Measurements from ENCODE around the gene ZMYM3.
A peak's percentile ranks its signal among the peaks of the same experiment; 100 is the strongest.

Gene ZMYM3

GRCh38 chrX:71228063-71228642, 25.8 kb downstream of the ZMYM3 start:
- H3K79me1 ChIP-seq (ENCODE audit: low read length), result no peaks in the 10 kb centered on the region
- no peak overlapping the region for H3K9ac ChIP-seq (ENCODE audit: low read length)
- H3K4me2 ChIP-seq (ENCODE audit: low read length), result no peak overlapping the region
- no peaks in the 10 kb centered on the region for H3K4me1 ChIP-seq (ENCODE audit: control insufficient read depth in 1 of 2, insufficient read depth in 2 of 2, low read length in 2 of 2)
- no peak overlapping the region for H4K8ac ChIP-seq (ENCODE audit: low read depth, low read length)
- no peak overlapping the region for H3K4me3 ChIP-seq (ENCODE audit: low read depth, low read length)
- H2BK120ac ChIP-seq (ENCODE audit: insufficient read depth, low read length, poor library complexity), result no peak overlapping the region
- H3K27me3 ChIP-seq (ENCODE audit: insufficient read depth, low read length), result no peaks in the 10 kb centered on the region
- no peak overlapping the region for H3K23ac ChIP-seq (ENCODE audit: low read length)
- no peak overlapping the region for H2BK5ac ChIP-seq (ENCODE audit: low read depth, low read length, poor library complexity)
- H3K9me3 ChIP-seq (ENCODE audit: insufficient read depth, low read depth, low read length), result no peaks in the 10 kb centered on the region
- no peak overlapping the region for H3K27ac ChIP-seq (ENCODE audit: low read depth, low read length)
- no peak overlapping the region for H4K12ac ChIP-seq (ENCODE audit: low read depth, low read length)
- no peaks in the 10 kb centered on the region for H3K79me2 ChIP-seq (ENCODE audit: control insufficient read depth, insufficient read depth, low read length, poor library complexity)
- no peaks in the 10 kb centered on the region for H3K36me3 ChIP-seq (ENCODE audit: control insufficient read depth in 1 of 2, insufficient read depth in 2 of 2, low read length in 2 of 2)
- no peak overlapping the region for H2BK12ac ChIP-seq (ENCODE audit: low read length)
- H3K4ac ChIP-seq (ENCODE audit: low read depth, low read length), result no peak overlapping the region
- no peak overlapping the region for H2AK5ac ChIP-seq (ENCODE audit: low read length)
- no peak for DNase-seq
- H3K14ac ChIP-seq (ENCODE audit: low read length), result no peak overlapping the region
- WGBS (ENCODE audit: extremely low coverage, insufficient coverage, insufficient read length), result no CpG with 5 or more reads among the region's 1 CpG
- H4K91ac ChIP-seq (ENCODE audit: low read depth, low read length), result no peak overlapping the region
- H2AFZ ChIP-seq (ENCODE audit: insufficient read depth, low read length, poor library complexity), result no peak overlapping the region
- H3K18ac ChIP-seq (ENCODE audit: low read length), result no peak overlapping the region

- H3K9me3 ChIP-seq (ENCODE audit: insufficient read depth, low read depth, low read length), result no peaks in the 10 kb centered on the region
- no peak overlapping the region for H3K4me2 ChIP-seq (ENCODE audit: low read length)
- H2BK5ac ChIP-seq (ENCODE audit: low read depth, low read length, poor library complexity), result no peak overlapping the region
- H4K91ac ChIP-seq (ENCODE audit: low read depth, low read length), result no peak overlapping the region
- H3K27ac ChIP-seq (ENCODE audit: low read depth, low read length), result no peak overlapping the region
- H3K36me3 ChIP-seq (ENCODE audit: control insufficient read depth in 1 of 2, insufficient read depth in 2 of 2, low read length in 2 of 2), result no peaks in the 10 kb centered on the region
- H3K79me1 ChIP-seq (ENCODE audit: low read length), result no peaks in the 10 kb centered on the region
- H2AFZ ChIP-seq (ENCODE audit: insufficient read depth, low read length, poor library complexity), result no peak overlapping the region
- no peak overlapping the region for H3K18ac ChIP-seq (ENCODE audit: low read length)
- H3K4me3 ChIP-seq (ENCODE audit: low read depth, low read length), result no peak overlapping the region
- H4K12ac ChIP-seq (ENCODE audit: low read depth, low read length), result no peak overlapping the region
- no peak overlapping the region for H2AK5ac ChIP-seq (ENCODE audit: low read length)
- no peak overlapping the region for H2BK12ac ChIP-seq (ENCODE audit: low read length)
- no peak overlapping the region for H2BK120ac ChIP-seq (ENCODE audit: insufficient read depth, low read length, poor library complexity)
- H3K14ac ChIP-seq (ENCODE audit: low read length), result no peak overlapping the region
- no peaks in the 10 kb centered on the region for H3K27me3 ChIP-seq (ENCODE audit: insufficient read depth, low read length)
- H4K8ac ChIP-seq (ENCODE audit: low read depth, low read length), result no peak overlapping the region
- WGBS (ENCODE audit: extremely low coverage, insufficient coverage, insufficient read length), result no CpG with 5 or more reads among the region's 5 CpGs
- DNase-seq, result no peak
- no peaks in the 10 kb centered on the region for H3K4me1 ChIP-seq (ENCODE audit: control insufficient read depth in 1 of 2, insufficient read depth in 2 of 2, low read length in 2 of 2)
- no peak overlapping the region for H3K4ac ChIP-seq (ENCODE audit: low read depth, low read length)
- H3K23ac ChIP-seq (ENCODE audit: low read length), result no peak overlapping the region
- no peaks in the 10 kb centered on the region for H3K79me2 ChIP-seq (ENCODE audit: control insufficient read depth, insufficient read depth, low read length, poor library complexity)
- no peak overlapping the region for H3K9ac ChIP-seq (ENCODE audit: low read length)
Measured at GRCh38 chrX:71227370-71228062, 26.4 kb downstream of the ZMYM3 start.

- no peak overlapping the region for H4K12ac ChIP-seq (ENCODE audit: low read depth, low read length)
- peak in 1 of 2 donors; percentile 62 for DNase-seq
- H3K79me2 ChIP-seq (ENCODE audit: control insufficient read depth, insufficient read depth, low read length, poor library complexity), result no peaks in the 10 kb centered on the region
- no peak overlapping the region for H3K4me2 ChIP-seq (ENCODE audit: low read length)
- no peak overlapping the region for H2BK120ac ChIP-seq (ENCODE audit: insufficient read depth, low read length, poor library complexity)
- no peak overlapping the region for H2AK5ac ChIP-seq (ENCODE audit: low read length)
- H3K27ac ChIP-seq (ENCODE audit: low read depth, low read length), result no peak overlapping the region
- H3K4ac ChIP-seq (ENCODE audit: low read depth, low read length), result no peak overlapping the region
- no peaks in the 10 kb centered on the region for H3K4me1 ChIP-seq (ENCODE audit: control insufficient read depth in 1 of 2, insufficient read depth in 2 of 2, low read length in 2 of 2)
- H4K91ac ChIP-seq (ENCODE audit: low read depth, low read length), result no peak overlapping the region
- no peak overlapping the region for H3K18ac ChIP-seq (ENCODE audit: low read length)
- WGBS (ENCODE audit: extremely low coverage, insufficient coverage, insufficient read length), result no CpG with 5 or more reads among the region's 5 CpGs
- H3K9me3 ChIP-seq (ENCODE audit: insufficient read depth, low read depth, low read length), result no peaks in the 10 kb centered on the region
- H3K9ac ChIP-seq (ENCODE audit: low read length), result no peak overlapping the region
- no peak overlapping the region for H3K14ac ChIP-seq (ENCODE audit: low read length)
- H4K8ac ChIP-seq (ENCODE audit: low read depth, low read length), result no peak overlapping the region
- H3K79me1 ChIP-seq (ENCODE audit: low read length), result no peaks in the 10 kb centered on the region
- no peak overlapping the region for H2BK5ac ChIP-seq (ENCODE audit: low read depth, low read length, poor library complexity)
- no peaks in the 10 kb centered on the region for H3K27me3 ChIP-seq (ENCODE audit: insufficient read depth, low read length)
- H3K23ac ChIP-seq (ENCODE audit: low read length), result no peak overlapping the region
- H3K4me3 ChIP-seq (ENCODE audit: low read depth, low read length), result no peak overlapping the region
- no peaks in the 10 kb centered on the region for H3K36me3 ChIP-seq (ENCODE audit: control insufficient read depth in 1 of 2, insufficient read depth in 2 of 2, low read length in 2 of 2)
- H2BK12ac ChIP-seq (ENCODE audit: low read length), result no peak overlapping the region
- H2AFZ ChIP-seq (ENCODE audit: insufficient read depth, low read length, poor library complexity), result no peak overlapping the region
Measured at GRCh38 chrX:71225676-71226075, 28.3 kb downstream of the ZMYM3 start.

GRCh38 chrX:71225009-71225408, 28.9 kb downstream of the ZMYM3 start:
- no peaks in the 10 kb centered on the region for H3K79me2 ChIP-seq (ENCODE audit: control insufficient read depth, insufficient read depth, low read length, poor library complexity)
- no peak overlapping the region for H3K4ac ChIP-seq (ENCODE audit: low read depth, low read length)
- H3K4me2 ChIP-seq (ENCODE audit: low read length), result no peak overlapping the region
- H3K4me3 ChIP-seq (ENCODE audit: low read depth, low read length), result no peak overlapping the region
- no peak overlapping the region for H3K27ac ChIP-seq (ENCODE audit: low read depth, low read length)
- no peak overlapping the region for H2AFZ ChIP-seq (ENCODE audit: insufficient read depth, low read length, poor library complexity)
- no peaks in the 10 kb centered on the region for H3K79me1 ChIP-seq (ENCODE audit: low read length)
- H3K36me3 ChIP-seq (ENCODE audit: control insufficient read depth in 1 of 2, insufficient read depth in 2 of 2, low read length in 2 of 2), result no peaks in the 10 kb centered on the region
- WGBS (ENCODE audit: extremely low coverage, insufficient coverage, insufficient read length), result no CpG with 5 or more reads among the region's 2 CpGs
- H3K9ac ChIP-seq (ENCODE audit: low read length), result no peak overlapping the region
- H4K91ac ChIP-seq (ENCODE audit: low read depth, low read length), result no peak overlapping the region
- H3K14ac ChIP-seq (ENCODE audit: low read length), result no peak overlapping the region
- H3K9me3 ChIP-seq (ENCODE audit: insufficient read depth, low read depth, low read length), result no peaks in the 10 kb centered on the region
- no peak overlapping the region for H3K23ac ChIP-seq (ENCODE audit: low read length)
- no peaks in the 10 kb centered on the region for H3K27me3 ChIP-seq (ENCODE audit: insufficient read depth, low read length)
- H2BK120ac ChIP-seq (ENCODE audit: insufficient read depth, low read length, poor library complexity), result no peak overlapping the region
- H3K18ac ChIP-seq (ENCODE audit: low read length), result no peak overlapping the region
- H3K4me1 ChIP-seq (ENCODE audit: control insufficient read depth in 1 of 2, insufficient read depth in 2 of 2, low read length in 2 of 2), result no peaks in the 10 kb centered on the region
- no peak for DNase-seq
- H2AK5ac ChIP-seq (ENCODE audit: low read length), result no peak overlapping the region
- H4K8ac ChIP-seq (ENCODE audit: low read depth, low read length), result no peak overlapping the region
- no peak overlapping the region for H2BK12ac ChIP-seq (ENCODE audit: low read length)
- no peak overlapping the region for H4K12ac ChIP-seq (ENCODE audit: low read depth, low read length)
- H2BK5ac ChIP-seq (ENCODE audit: low read depth, low read length, poor library complexity), result no peak overlapping the region
